GM19193 (cell line): ENCODE results near the gene SLX4.

Experiments used
- POLR2A ChIP-seq: IDR thresholded peaks from 4 replicates; pipeline ENCODE4 v1.6.1; 2011; ENCODE audit not compliant: insufficient read depth, insufficient read length; ENCODE audit errors: extremely low read depth

The SLX4 gene

DNA sequence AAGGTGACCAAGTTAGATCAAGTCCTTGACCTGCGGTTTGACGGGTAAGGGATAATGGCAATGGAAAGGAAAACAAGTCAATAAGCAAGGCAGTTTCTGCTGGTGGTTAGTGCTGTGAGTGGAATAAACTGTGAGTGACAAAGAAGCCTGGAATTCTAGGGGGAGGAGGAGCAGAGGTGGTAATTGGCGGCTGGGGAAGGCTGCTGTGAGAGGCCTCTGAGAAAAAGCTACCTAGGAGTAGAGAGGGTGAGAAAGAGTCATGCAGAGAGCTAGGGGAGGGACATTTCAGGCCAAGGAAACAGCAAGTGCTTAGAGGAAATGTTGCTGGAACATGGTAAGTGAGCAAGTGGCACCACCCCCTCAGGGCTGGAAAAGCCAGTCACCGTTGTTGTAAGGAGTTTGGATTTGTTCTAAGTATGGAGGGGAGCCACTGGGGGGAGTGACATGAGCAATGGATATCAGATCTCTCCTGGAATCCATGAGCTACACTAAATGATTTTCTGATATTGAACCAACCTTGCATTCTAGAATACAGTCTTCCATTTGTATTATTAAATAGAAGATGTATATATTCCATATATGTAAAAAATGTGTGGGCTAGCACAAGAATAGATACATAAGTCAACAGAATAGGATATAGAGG is 40.9 kb downstream of the SLX4 start:
- no peak for TF ChIP-seq POLR2A

DNA sequence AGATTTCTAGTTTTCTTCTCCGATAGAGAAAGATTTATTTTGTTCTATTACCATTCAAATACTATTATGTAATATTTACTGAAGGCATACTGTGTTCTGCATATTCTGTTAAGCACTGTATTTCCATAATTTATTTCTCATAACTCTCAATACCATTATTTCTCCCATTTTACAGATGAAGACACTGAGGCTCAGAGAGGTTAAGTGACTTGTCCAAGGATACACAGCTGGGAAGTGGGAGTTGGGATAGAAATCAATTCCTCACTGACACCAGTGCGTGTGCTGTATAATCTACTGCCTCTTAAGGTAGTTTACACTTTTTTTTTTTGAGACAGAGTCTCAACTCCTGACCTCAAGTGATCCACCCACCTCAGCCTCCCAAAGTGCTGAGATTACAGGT is 41.6 kb downstream of the SLX4 start:
- no peak for TF ChIP-seq POLR2A

DNA sequence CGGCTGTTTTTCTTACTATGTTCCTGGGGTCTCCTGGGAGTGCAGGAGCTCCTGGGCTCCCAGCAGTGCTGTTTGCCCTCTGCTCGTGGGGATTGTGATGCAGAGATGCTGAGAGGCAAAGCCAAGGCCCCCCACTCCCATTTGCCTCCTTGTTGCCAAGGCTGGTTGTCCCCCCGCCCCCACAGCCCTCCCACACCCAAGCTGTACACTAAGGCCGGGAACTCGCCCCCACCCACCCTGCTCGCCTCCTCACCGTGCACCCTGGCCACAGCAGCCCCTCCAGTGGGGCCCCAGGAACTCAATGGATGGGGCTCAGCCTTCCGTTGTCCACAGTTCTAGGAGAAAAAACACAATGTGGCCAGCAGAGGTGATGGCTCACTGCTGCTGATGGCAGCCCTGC is 44.4 kb downstream of the SLX4 start:
- TF ChIP-seq POLR2A: no peak

DNA sequence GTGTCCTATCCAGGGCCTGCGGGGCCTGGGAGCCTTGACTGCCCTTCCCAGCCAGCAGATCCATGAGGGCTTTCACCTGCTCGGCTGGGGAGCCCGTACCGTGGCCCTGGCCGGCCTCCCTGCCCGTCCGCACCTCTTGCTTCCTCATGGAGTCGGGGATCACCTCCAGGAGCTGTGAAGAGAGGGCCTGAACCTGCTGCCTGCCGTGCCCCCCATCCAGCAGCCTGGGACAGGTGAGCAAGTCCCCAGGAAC is 46.6 kb downstream of the SLX4 start:
- TF ChIP-seq POLR2A: no peak

DNA sequence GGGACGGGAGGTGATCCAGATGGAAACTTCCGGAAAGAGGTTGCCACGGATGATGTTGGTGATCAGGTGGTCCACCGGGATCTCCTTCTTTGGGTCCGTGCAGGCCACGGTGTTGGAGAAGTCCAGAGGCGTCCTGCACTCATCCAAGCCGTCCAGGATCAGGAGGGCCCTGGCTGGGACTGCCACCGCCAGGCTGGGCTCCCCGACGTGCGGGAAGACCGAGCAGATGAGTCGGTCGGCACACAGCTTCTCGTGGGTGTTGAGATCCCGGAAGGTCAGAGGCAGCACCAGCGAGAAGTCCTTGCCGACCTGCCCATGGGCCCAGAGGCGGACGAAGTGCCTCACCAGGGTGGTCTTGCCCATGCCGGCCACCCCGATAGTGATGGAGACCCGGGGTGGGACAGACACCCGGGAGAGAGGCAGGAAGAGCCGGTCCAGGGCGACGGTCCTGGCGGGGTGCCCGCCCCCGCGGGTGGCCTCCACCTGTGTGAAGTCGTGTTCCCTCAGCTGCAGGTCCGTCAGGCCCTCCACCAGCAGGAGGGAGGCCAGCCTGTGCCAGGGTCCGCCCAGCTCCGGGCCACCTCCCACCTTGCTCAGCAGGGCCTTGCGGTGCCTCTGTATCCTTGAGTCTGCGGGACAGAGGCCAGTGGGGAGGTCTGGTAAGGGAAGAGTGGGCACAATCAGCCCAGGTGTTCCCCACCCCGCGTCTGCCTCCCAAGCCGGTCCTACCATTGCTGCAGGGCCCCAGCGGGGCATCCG is 47.1 kb downstream of the SLX4 start:
- no peak for TF ChIP-seq POLR2A

DNA sequence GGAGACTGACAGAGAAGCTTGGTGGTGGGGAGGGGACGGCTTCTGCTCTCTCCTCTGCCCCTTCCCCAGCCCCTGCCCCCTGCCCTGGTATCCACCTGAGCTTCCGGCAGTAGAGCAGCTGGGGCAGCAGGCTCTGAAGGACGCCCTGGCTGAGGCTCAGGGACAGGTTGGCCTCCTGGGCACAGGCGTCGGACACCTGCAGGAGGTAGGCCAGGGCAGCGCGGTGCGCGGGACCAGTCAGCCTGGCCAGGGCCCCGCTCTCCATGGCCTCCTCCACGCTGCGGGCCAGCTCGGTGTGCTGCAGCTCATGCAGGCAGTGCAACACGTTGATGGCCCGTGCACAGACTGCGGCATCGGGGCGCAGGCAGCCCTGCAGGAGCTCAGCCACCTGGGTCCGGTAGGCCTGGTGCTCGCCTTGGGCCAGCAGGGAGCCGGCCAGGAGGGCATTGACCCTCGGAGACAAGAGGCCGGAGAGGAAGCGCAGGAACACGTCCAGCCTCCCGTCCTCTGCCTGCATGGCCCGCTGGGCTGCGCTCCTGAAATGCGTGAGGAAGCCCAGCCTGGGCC is 48.4 kb downstream of the SLX4 start:
- TF ChIP-seq POLR2A: no peak

DNA sequence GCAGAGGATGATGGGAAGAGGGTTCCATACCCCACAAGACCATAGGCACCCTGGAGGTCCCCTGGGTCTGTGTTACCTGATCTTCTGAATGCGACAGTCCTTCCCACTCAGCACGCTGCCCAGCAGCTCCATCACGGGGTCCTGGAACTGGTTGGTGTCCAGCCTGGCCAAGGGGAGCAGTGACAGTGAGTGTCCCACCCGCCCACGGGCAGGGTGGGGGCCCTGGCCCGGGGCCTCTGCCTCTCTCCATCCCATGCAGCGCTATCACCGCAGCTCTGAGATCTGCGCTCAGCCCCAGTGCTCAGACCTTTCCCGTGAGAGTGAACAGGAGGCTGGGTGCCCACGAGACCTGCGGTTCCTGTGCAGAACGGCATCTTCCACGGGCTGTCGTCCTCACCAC is 49.8 kb downstream of the SLX4 start:
- TF ChIP-seq POLR2A: no peak

DNA sequence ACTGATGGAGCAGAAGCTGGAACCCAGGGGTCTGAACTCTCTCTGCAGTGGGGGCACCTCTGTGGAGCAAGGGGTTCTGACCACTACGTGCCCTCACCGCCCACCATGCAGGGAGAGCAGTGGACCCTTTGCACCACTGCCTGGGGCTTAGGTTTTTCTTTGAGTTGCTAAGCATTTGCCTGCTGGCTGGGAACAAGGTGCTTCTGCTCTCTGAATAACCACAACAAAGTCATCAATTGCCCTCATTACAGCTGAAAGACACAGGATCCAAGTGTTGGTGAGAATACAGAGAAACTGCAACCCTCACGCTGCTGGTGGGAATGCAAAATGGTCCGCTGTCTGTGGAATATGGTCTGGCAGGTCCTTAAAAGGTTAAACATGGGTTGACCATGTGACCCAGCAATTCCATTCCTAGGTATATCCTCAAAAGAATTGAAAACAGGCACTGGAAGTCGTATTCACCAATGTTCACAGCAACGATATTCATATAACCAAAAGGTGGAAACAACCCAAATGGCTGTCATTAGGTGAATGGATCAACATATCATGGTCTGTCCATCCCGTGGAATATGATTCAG is 57.0 kb downstream of the SLX4 start:
- no peak for TF ChIP-seq POLR2A

DNA sequence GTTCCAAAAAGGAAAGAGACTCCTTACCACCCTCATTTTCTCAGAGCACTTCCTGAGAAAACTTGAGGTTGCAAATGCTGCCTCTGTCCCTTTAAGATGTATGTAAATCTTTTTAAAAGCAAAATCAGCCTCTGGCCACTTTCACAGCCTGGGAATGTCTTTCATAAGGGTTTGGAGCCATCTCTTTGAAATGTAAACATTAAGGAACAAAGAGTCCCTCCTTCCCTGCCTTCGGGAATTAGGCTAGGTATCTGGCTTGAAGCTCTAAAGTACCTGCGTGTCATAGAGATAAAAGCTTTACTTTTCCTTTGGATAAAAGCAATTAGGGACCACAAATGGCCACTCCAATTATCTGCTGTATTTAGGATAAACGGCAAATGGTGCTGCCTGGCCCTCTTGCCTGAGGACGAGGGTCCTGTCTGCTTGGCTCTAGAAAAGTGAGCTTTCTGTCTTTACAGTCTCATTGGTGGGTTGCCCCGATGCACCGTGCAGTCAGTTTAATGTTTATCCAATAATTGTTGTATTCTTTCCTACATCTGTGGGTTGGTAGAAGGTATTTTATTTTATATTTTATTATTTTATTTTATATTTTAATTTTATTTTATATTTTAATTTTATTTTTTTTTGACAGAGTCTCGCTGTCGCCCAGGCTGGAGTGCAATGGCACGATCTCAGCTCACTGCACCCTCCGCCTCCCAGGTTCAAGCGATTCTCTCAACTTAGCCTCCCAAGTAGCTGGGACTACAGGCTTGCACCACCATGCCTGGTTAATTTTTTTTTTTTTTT is 58.1 kb downstream of the SLX4 start:
- TF ChIP-seq POLR2A: no peak

DNA sequence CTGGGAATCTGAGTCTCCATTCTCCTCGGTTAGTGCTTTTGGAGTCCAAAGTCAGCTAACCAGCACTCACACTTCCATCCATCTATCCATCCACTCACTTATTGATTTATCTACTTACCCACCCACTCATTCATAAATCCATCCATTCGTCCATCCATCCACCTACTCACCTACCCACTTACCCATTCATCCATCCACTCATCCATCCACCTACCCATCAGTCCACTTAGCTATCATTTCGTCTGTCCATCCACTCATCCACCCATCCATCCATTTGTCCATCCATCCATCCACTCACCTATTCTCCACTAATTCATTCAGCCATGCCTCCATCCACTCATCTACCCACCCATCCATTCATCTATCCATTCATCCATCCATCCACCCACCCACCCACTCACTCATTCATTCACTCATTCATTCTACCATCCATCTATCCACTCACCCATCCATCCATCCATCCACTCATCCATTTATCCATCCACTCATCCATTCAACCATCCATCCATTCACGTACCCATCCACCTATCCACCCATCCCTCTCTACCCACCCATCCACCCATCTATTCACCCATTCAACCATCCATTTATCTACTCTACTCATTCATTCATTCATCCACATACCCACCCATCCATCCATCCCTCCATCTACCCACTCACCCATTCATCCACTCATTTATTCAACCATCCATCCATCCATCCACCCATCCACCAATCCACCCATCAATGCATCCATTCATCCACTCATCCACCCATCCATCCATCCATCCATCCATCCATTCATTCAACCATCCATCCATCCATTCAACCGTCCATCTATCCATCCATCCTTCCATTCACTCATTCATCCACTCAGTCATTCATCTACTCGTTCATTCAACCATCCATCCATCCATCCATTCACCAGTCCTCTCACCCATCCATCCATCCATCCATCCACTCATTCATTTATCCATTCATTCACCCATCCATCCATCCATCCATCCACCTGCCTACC is 60.3 kb downstream of the SLX4 start:
- TF ChIP-seq POLR2A: no peak

DNA sequence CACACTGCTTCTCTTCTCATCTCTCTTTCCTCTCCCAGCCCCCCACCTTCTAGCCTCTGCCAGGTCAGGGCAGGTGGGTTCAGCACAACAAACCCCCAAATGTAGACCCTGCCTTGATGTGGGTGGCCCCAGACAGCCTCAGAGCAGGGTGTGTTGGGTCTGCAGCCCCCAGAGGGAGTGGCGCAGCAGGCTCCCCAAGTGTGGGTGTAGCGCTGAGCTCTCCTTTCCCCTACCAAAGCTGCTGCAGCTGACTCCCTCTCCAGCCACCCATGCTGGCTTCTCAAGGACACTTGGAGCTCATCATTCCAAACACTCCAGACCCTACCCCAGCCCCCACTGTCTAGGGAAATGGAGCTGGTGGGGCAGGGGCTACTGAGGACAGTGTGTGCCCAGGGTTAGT is 61.5 kb downstream of the SLX4 start:
- TF ChIP-seq POLR2A: no peak

DNA sequence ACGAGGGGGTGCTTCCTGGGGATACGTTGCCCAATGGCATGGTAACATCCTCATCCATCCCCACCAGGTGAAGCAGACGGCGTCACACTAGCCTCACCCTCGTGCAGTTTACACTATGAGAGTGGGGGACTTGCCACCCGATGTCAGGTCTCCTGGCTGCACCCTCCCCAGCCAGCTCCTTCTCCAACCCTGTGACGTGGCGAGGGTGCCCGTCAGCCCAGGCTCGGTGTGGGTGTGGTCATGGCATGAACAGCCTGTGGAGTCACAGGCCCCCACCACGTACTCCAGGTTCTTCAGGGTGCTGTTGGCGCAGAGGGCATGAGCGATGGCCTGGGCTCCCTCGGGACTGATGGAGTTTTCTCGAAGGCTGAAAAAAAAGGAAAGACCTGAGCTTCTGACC is 62.5 kb downstream of the SLX4 start:
- TF ChIP-seq POLR2A: no peak

DNA sequence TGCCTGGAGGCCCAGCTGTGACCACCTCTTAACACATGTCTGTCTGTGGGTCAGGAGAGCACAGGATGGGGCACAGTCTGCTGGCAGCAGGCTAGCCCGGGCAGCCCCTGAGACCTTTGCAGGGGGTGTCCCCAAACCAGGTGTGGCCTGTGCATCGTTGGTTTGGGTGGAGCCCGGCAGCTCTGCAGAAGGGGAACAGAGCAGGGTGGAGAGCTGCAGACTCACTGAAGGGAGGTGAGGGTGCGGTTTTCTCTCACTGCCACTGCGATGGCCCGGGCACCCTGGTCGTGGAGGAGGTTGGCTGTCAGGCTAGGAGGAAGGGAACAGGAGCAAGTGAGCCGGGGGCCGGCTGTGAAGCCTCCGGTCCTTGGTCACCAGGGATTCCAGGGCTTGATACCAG is 63.0 kb downstream of the SLX4 start:
- no peak for TF ChIP-seq POLR2A

DNA sequence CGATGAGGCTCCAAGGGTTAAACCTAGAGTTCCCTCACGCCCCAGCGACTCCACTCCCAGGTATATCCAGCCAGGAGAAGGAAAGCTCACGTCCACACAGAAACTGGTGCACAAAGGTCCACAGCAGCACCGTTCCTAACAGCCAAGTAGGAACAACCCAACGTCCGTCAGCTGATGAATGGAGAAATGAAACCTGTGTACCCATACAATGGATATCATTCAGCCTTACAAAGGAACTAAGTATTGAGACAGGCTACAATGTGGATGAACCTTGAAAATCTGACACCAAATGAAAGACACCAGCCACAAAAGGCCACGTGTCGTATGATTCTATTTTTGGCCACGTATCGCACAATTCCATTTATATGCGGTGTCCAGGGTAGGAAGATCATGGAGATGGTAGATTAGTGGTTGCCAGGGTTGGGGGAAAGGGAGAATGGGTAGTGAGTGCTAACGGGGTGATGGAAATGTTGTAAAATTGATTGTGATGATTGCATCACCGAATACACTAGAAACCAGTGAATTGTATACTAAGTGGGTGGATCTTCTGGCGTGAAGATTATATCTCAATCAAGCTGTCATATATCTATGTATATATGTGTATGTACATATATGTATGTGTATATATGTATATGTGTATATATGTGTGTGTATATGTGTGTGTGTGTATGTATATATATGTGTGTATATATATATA is 64.3 kb downstream of the SLX4 start:
- no peak for TF ChIP-seq POLR2A
